Amniotic epithelial cell (primary cell): ENCODE results near the gene ARHGAP15.
A peak's percentile ranks its signal among the peaks of the same experiment; 100 is the strongest.
"Not testable (repeated sequence)": the region's sequence is repeated elsewhere in the genome, so short reads cannot be mapped to it uniquely, and the experiment has no call there.

Source experiments
- DNase-seq: peaks from one replicate; pipeline ENCODE4 v3.0.0-alpha.2; 2010; ENCODE audit warnings: low read depth

Gene ARHGAP15

GRCh38 chr2:143529118-143529720, 400.0 kb downstream of the ARHGAP15 start:
- DNase-seq, result no peak

GRCh38 chr2:143530758-143531157, 401.5 kb downstream of the ARHGAP15 start:
- DNase-seq, result no peak

GRCh38 chr2:143532061-143532460, 402.8 kb downstream of the ARHGAP15 start:
- DNase-seq, result no peak

GRCh38 chr2:143533846-143534245, 404.6 kb downstream of the ARHGAP15 start:
- no peak for DNase-seq

- DNase-seq, result no peak
These were observed 406.6 kb downstream of the ARHGAP15 start for GRCh38 chr2:143535802-143536201.

- DNase-seq, result not testable (repeated sequence)
These were observed 412.7 kb downstream of the ARHGAP15 start for GRCh38 chr2:143541899-143542298.

GRCh38 chr2:143545059-143545948, 416.1 kb downstream of the ARHGAP15 start:
- DNase-seq, result no peak

- peak; percentile 32 for DNase-seq
These were observed 416.7 kb downstream of the ARHGAP15 start for GRCh38 chr2:143545949-143546255.

- DNase-seq, result no peak
These were observed 418.8 kb downstream of the ARHGAP15 start for GRCh38 chr2:143548032-143548431.

GRCh38 chr2:143550500-143550899, 421.3 kb downstream of the ARHGAP15 start:
- no peak for DNase-seq

- peak; percentile 68 for DNase-seq
These were observed 422.9 kb downstream of the ARHGAP15 start for GRCh38 chr2:143551971-143552650.

- DNase-seq, result peak; percentile 83
These were observed 424.0 kb downstream of the ARHGAP15 start for GRCh38 chr2:143553261-143553660.

- DNase-seq, result peak; percentile 94
These were observed 429.4 kb downstream of the ARHGAP15 start for GRCh38 chr2:143558665-143559064.

- no peak for DNase-seq
These were observed 429.9 kb downstream of the ARHGAP15 start for GRCh38 chr2:143559147-143559546.

GRCh38 chr2:143560724-143561123, 431.5 kb downstream of the ARHGAP15 start:
- DNase-seq, result no peak

- DNase-seq, result no peak
These were observed 435.2 kb downstream of the ARHGAP15 start for GRCh38 chr2:143564419-143564818.

GRCh38 chr2:143571747-143572146, 442.5 kb downstream of the ARHGAP15 start:
- DNase-seq, result no peak

- no peak for DNase-seq
These were observed 443.2 kb downstream of the ARHGAP15 start for GRCh38 chr2:143572421-143572820.

GRCh38 chr2:143574069-143574468, 444.9 kb downstream of the ARHGAP15 start:
- no peak for DNase-seq

- DNase-seq, result no peak
These were observed 446.1 kb downstream of the ARHGAP15 start for GRCh38 chr2:143575340-143575739.

- no peak for DNase-seq
These were observed 448.3 kb downstream of the ARHGAP15 start for GRCh38 chr2:143577489-143577888.

- DNase-seq, result no peak
These were observed 450.2 kb downstream of the ARHGAP15 start for GRCh38 chr2:143579456-143579855.

GRCh38 chr2:143581134-143581533, 451.9 kb downstream of the ARHGAP15 start:
- no peak for DNase-seq
